PFSK-1 (cell line): ENCODE results near the gene ERAP2.

Source experiments
- FOXP2 ChIP-seq: optimal IDR thresholded peaks from 2 replicates; pipeline ENCODE3; 2011; ENCODE audit warnings: borderline replicate concordance, control low read depth, inconsistent platforms; ENCODE audit not compliant: insufficient read depth; ENCODE audit errors: extremely low read length, extremely low read depth
- POLR2AphosphoS5 ChIP-seq: IDR thresholded peaks from 2 replicates; pipeline ENCODE4 v1.6.1; 2012; ENCODE audit warnings: low read depth, mild to moderate bottlenecking, control low read depth, low read length, moderate library complexity
- SIN3A ChIP-seq: IDR thresholded peaks from 2 replicates; pipeline ENCODE4 v1.6.1; 2012; ENCODE audit warnings: mild to moderate bottlenecking, low read length, moderate library complexity, borderline replicate concordance; ENCODE audit not compliant: insufficient read depth
- TAF1 ChIP-seq: IDR thresholded peaks from 2 replicates; pipeline ENCODE4 v1.6.1; 2012; ENCODE audit warnings: low read length, control low read depth, borderline replicate concordance; ENCODE audit not compliant: insufficient read depth
- TF ChIP-seq, protein P1 (sequence below), 2 experiments: IDR thresholded peaks; 2 replicates each; pipeline versions ENCODE4 v1.6.1 to v1.8.0; 2011 to 2012; ENCODE audit warnings: low read depth in 2 of 2, low read length in 2 of 2, control low read depth in 1 of 2, inconsistent platforms in 1 of 2, mild to moderate bottlenecking in 1 of 2, moderate library complexity in 1 of 2; ENCODE audit not compliant: insufficient read depth in 1 of 2

The ERAP2 gene

GRCh38 chr5:96905864-96906263, 29.6 kb downstream of the ERAP2 start:
- TF ChIP-seq TAF1 (no peak), POLR2AphosphoS5 (no peak), FOXP2 (no peak), SIN3A (no peak)
- TF ChIP-seq, protein P1, sequence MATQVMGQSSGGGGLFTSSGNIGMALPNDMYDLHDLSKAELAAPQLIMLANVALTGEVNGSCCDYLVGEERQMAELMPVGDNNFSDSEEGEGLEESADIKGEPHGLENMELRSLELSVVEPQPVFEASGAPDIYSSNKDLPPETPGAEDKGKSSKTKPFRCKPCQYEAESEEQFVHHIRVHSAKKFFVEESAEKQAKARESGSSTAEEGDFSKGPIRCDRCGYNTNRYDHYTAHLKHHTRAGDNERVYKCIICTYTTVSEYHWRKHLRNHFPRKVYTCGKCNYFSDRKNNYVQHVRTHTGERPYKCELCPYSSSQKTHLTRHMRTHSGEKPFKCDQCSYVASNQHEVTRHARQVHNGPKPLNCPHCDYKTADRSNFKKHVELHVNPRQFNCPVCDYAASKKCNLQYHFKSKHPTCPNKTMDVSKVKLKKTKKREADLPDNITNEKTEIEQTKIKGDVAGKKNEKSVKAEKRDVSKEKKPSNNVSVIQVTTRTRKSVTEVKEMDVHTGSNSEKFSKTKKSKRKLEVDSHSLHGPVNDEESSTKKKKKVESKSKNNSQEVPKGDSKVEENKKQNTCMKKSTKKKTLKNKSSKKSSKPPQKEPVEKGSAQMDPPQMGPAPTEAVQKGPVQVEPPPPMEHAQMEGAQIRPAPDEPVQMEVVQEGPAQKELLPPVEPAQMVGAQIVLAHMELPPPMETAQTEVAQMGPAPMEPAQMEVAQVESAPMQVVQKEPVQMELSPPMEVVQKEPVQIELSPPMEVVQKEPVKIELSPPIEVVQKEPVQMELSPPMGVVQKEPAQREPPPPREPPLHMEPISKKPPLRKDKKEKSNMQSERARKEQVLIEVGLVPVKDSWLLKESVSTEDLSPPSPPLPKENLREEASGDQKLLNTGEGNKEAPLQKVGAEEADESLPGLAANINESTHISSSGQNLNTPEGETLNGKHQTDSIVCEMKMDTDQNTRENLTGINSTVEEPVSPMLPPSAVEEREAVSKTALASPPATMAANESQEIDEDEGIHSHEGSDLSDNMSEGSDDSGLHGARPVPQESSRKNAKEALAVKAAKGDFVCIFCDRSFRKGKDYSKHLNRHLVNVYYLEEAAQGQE (IDR thresholded peaks at IDR 0.05; ENCODE audit: insufficient read depth in 1 of 2, low read depth in 2 of 2, low read length in 2 of 2) = no peak

DNA sequence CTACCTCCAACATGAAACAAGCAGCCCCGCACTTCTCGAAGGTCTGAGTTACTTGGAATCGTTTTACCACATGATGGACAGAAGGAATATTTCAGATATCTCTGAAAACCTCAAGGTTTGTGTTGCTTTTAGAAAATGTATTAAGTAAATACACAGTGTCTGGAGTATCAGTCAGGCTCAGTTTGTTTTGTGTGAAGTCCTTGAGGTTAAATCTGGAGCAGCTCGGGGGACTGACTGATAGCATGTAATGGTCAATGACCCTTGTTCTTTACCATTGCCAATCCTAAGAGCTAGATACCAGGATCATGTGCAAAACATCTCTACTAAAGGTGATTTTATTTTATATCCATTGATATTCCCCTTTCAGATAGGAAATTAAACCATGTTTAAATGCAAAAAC, 32.7 kb downstream of the ERAP2 start:
- TF ChIP-seq POLR2AphosphoS5 (no peak), FOXP2 (no peak), TAF1 (no peak), SIN3A (no peak)
- TF ChIP-seq, protein P1 (IDR thresholded peaks at IDR 0.05; ENCODE audit: insufficient read depth in 1 of 2, low read depth in 2 of 2, low read length in 2 of 2) = no peak

GRCh38 chr5:96909435-96909834, 33.1 kb downstream of the ERAP2 start:
- TF ChIP-seq SIN3A = no peak
- no peak for TF ChIP-seq FOXP2
- TF ChIP-seq, protein P1 (IDR thresholded peaks at IDR 0.05; ENCODE audit: insufficient read depth in 1 of 2, low read depth in 2 of 2, low read length in 2 of 2) = no peak
- no peak for TF ChIP-seq POLR2AphosphoS5
- TF ChIP-seq TAF1 = no peak

DNA sequence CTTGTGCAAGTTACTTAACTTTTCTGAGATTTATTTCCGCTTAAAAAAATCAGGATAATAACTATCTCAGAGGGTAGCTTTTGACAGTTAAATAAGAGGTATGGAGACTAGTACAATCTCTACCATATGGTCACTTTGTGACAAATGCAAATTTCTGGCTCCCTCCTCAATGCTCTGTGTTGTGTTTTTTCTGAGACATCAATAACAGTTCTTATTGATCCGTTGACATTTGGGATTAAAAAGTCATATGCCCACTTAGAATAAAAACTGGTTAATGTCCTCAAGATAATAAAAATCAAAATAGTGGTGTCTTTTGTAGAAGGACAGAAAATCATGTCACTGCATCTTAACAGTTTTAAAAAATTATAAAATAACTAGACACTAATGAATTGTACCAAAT, 34.8 kb downstream of the ERAP2 start:
- no peak for TF ChIP-seq FOXP2
- TF ChIP-seq, protein P1 (IDR thresholded peaks at IDR 0.05; ENCODE audit: insufficient read depth in 1 of 2, low read depth in 2 of 2, low read length in 2 of 2) = no peak
- no peak for TF ChIP-seq SIN3A
- no peak for TF ChIP-seq TAF1

GRCh38 chr5:96913233-96913632, 36.9 kb downstream of the ERAP2 start:
- TF ChIP-seq FOXP2 (no peak), SIN3A (no peak), POLR2AphosphoS5 (no peak), TAF1 (no peak)
- TF ChIP-seq, protein P1 (IDR thresholded peaks at IDR 0.05; ENCODE audit: insufficient read depth in 1 of 2, low read depth in 2 of 2, low read length in 2 of 2) = no peak
